Omental fat pad (tissue), 4 donors: Measurements from ENCODE around the gene CDK14. TPM values are rescaled to one million over a fixed set of nuclear protein-coding genes. Genes with fewer than 3 reads are reported as not detected.

Experiments used
- ATAC-seq: fragments of 150-250 bp; one replicate; pipeline ENCODE4 v1.9.1; 2016; ENCODE audit warnings: mild to moderate bottlenecking, moderate library complexity; ENCODE audit not compliant: low FRiP score
- DNase-seq: peaks from one replicate; pipeline ENCODE4 v3.0.0-alpha.2; 2019; ENCODE audit warnings: low spot score
- CTCF ChIP-seq, 3 donors: fragments of 450-650 bp; IDR thresholded peaks; one replicate each; pipeline ENCODE4 v1.5.1; 2016 to 2017; ENCODE audit warnings: antibody characterized with exemption in 3 of 3, mild to moderate bottlenecking in 3 of 3, moderate library complexity in 2 of 3
- total RNA-seq, 4 donors: library from RNA; depleted of rRNA; stranded (reverse); fragments of >200 nt; gene quantifications; one replicate each; pipeline ENCODE4 v1.1.0, GENCODE V29; 2016

CDK14 gene
- total RNA-seq, 4 donors from 2014 or later, result 25.2 to 40.3 (median 30.8) TPM

GRCh38 chr7:90698616-90699015, 102.5 kb downstream of the CDK14 start:
- ATAC-seq (no peak), DNase-seq (no peak)
- TF ChIP-seq CTCF (IDR thresholded peaks at IDR 0.05), result no peak

- ATAC-seq (no peak), DNase-seq (no peak)
- TF ChIP-seq CTCF (IDR thresholded peaks at IDR 0.05), result no peak
Measured at GRCh38 chr7:90701021-90701420, 104.9 kb downstream of the CDK14 start.

GRCh38 chr7:90701771-90702170, 105.7 kb downstream of the CDK14 start:
- ATAC-seq (no peak), DNase-seq (no peak)
- no peak for TF ChIP-seq CTCF (IDR thresholded peaks at IDR 0.05)

- ATAC-seq, result no peak
- TF ChIP-seq CTCF (IDR thresholded peaks at IDR 0.05), result no peak
- DNase-seq, result no peak
Measured at GRCh38 chr7:90705391-90706071, 109.4 kb downstream of the CDK14 start.

GRCh38 chr7:90706072-90706716, 110.1 kb downstream of the CDK14 start:
- no peak for TF ChIP-seq CTCF (IDR thresholded peaks at IDR 0.05)
- DNase-seq, result no peak
- no peak for ATAC-seq

- no peak for TF ChIP-seq CTCF (IDR thresholded peaks at IDR 0.05)
- no peak for ATAC-seq
- DNase-seq, result no peak
Measured at GRCh38 chr7:90708841-90709317, 112.8 kb downstream of the CDK14 start.
